Measurements from ENCODE around the gene GAD1. TPM values are rescaled to one million over a fixed set of nuclear protein-coding genes. Genes with fewer than 3 reads are reported as not detected.

The GAD1 gene
- total RNA-seq, 1 donor from 2014 or later: not detected

DNA sequence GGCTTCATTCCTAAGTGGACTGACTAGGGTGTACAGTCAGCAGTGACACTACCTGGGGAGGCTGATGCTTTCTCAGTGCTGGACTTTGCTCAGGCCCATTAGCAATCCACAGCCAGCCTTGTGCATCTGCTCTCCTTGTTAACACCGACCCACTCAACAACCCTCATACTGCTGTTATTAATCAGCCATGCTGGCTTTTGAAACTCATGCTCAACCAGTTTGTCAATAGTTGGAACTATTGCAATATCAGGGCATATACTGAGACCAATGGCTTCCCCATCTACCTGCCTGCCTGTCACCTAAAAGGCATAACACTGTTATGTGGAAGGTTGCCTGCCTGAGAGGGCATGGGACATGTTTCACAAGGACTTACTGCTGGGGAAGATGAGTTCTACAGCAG is 39.4 kb downstream of the GAD1 start:
- TF ChIP-seq, protein P1, sequence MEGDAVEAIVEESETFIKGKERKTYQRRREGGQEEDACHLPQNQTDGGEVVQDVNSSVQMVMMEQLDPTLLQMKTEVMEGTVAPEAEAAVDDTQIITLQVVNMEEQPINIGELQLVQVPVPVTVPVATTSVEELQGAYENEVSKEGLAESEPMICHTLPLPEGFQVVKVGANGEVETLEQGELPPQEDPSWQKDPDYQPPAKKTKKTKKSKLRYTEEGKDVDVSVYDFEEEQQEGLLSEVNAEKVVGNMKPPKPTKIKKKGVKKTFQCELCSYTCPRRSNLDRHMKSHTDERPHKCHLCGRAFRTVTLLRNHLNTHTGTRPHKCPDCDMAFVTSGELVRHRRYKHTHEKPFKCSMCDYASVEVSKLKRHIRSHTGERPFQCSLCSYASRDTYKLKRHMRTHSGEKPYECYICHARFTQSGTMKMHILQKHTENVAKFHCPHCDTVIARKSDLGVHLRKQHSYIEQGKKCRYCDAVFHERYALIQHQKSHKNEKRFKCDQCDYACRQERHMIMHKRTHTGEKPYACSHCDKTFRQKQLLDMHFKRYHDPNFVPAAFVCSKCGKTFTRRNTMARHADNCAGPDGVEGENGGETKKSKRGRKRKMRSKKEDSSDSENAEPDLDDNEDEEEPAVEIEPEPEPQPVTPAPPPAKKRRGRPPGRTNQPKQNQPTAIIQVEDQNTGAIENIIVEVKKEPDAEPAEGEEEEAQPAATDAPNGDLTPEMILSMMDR (IDR thresholded peaks at IDR 0.05): no peak
- Mint-ChIP-seq H3K27me3 (ENCODE audit: low read depth) (peaks cover 13% of the 10 kb centered on the region), H3K36me3 (ENCODE audit: low read depth) (peaks cover 2% of the 10 kb centered on the region), H3K4me3 (ENCODE audit: unreplicated experiment) (no peak overlapping the region), H3K9me3 (ENCODE audit: low read depth) (peaks cover 3% of the 10 kb centered on the region), H3K27ac (ENCODE audit: unreplicated experiment) (no peak overlapping the region), H3K4me1 (ENCODE audit: low read depth) (no peaks in the 10 kb centered on the region)
- no peak for DNase-seq (ENCODE audit: low spot score)

DNA sequence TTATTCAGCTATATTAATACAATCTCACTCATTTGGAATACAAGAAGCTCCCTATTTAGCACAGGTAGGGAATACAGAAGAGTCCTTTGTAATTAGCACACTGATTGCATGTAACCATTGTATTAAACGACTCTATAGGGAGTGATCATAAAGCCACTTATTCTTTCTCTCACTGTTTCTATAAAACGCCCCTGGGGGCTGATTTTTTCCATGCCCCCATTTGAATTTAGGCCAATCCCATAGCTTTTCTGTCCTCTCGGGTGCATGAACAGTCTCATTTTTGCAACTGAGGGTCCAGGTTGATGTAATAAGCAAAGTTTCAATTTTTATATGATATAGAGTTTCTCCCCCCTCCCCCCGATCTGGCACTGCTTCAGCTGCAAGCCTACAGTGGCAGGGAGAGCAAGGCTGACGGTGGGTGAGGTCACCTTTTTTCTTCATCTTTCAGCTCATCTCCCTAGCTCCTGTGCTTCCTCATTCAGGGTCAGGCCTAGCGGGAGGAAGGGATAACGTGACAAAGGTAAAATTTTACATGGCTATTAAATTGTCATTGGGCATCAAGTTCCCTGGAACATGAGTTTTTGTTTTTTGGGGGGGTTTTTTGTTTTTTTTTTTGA is 45.7 kb downstream of the GAD1 start:
- no peak overlapping the region for H3K4me3 Mint-ChIP-seq (ENCODE audit: unreplicated experiment)
- TF ChIP-seq, protein P1 (IDR thresholded peaks at IDR 0.05): no peak
- no peak for DNase-seq (ENCODE audit: low spot score)
- peaks cover 14% of the 10 kb centered on the region for H3K27me3 Mint-ChIP-seq (ENCODE audit: low read depth)
- H3K4me1 Mint-ChIP-seq (ENCODE audit: low read depth): no peaks in the 10 kb centered on the region
- no peaks in the 10 kb centered on the region for H3K9me3 Mint-ChIP-seq (ENCODE audit: low read depth)
- H3K27ac Mint-ChIP-seq (ENCODE audit: unreplicated experiment): no peak overlapping the region
- no peaks in the 10 kb centered on the region for H3K36me3 Mint-ChIP-seq (ENCODE audit: low read depth)

DNA sequence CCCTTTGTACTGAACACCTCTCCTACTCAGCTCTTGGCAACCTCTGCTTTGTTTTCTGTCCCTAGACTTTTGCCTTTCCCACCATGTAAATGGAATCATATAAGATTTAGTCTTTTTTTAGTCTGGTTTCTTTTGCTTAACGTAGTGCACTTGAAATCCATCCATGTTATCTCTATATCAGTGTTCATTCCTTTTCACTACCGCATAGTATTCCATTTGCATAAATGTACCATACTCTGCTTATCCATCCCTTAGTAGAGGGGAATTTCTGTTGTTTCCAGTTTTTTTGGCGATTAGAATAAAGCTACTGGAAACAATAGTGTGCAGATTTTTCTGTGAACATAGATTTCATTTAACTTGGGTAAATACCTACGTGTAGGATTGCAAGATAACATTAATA is 46.4 kb downstream of the GAD1 start:
- no peaks in the 10 kb centered on the region for H3K36me3 Mint-ChIP-seq (ENCODE audit: low read depth)
- H3K4me3 Mint-ChIP-seq (ENCODE audit: unreplicated experiment): no peak overlapping the region
- no peaks in the 10 kb centered on the region for H3K9me3 Mint-ChIP-seq (ENCODE audit: low read depth)
- TF ChIP-seq, protein P1 (IDR thresholded peaks at IDR 0.05): no peak
- H3K27me3 Mint-ChIP-seq (ENCODE audit: low read depth): peaks cover 11% of the 10 kb centered on the region
- no peak overlapping the region for H3K27ac Mint-ChIP-seq (ENCODE audit: unreplicated experiment)
- no peak for DNase-seq (ENCODE audit: low spot score)
- H3K4me1 Mint-ChIP-seq (ENCODE audit: low read depth): no peaks in the 10 kb centered on the region

DNA sequence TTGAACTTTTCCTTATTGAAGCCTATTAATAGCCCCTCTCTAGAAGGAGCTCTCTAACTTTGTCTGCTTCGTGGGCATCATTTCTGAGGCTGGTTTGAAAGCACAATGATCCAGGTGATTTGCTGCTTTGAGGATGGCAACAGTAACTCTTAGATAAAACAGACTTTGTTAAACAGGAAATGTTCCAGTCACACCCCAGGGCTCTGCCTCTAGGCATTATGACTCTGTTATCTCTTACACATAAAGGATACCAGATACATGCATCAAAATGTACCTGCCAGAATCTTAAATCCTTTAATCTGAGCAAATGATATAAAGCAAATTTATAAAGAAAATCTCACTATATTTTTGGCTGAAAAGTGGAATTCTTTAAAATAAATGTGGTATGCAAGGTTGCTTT is 52.3 kb downstream of the GAD1 start:
- no peaks in the 10 kb centered on the region for H3K36me3 Mint-ChIP-seq (ENCODE audit: low read depth)
- H3K27ac Mint-ChIP-seq (ENCODE audit: unreplicated experiment): no peak overlapping the region
- no peak for DNase-seq (ENCODE audit: low spot score)
- H3K4me3 Mint-ChIP-seq (ENCODE audit: unreplicated experiment): no peak overlapping the region
- peaks cover 8% of the 10 kb centered on the region for H3K27me3 Mint-ChIP-seq (ENCODE audit: low read depth)
- H3K4me1 Mint-ChIP-seq (ENCODE audit: low read depth): peaks cover 8% of the 10 kb centered on the region
- no peaks in the 10 kb centered on the region for H3K9me3 Mint-ChIP-seq (ENCODE audit: low read depth)
- TF ChIP-seq, protein P1 (IDR thresholded peaks at IDR 0.05): no peak

DNA sequence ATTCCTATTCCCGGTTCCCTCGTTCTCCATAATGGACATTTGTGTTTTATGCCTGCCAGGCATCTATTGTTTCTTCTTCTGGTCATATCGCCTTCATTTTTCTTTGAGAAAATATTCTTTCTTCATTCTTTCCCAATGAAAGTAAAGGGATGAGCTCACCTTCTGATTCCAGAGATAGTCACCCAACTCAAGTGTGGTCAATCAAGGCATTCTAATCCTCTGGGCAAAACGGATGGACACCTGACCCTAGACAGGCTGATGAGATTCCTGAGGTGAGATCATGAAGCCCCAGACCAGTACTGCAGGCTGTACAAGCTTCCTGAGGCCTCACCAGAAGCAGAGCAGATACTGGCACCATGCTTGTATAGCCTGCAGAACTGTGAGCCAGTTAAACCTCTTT is 52.8 kb downstream of the GAD1 start:
- Mint-ChIP-seq H3K4me3 (ENCODE audit: unreplicated experiment) (no peak overlapping the region), H3K27ac (ENCODE audit: unreplicated experiment) (no peak overlapping the region), H3K4me1 (ENCODE audit: low read depth) (peaks cover 8% of the 10 kb centered on the region), H3K9me3 (ENCODE audit: low read depth) (no peaks in the 10 kb centered on the region), H3K36me3 (ENCODE audit: low read depth) (no peaks in the 10 kb centered on the region), H3K27me3 (ENCODE audit: low read depth) (peaks cover 8% of the 10 kb centered on the region)
- no peak for DNase-seq (ENCODE audit: low spot score)
- TF ChIP-seq, protein P1 (IDR thresholded peaks at IDR 0.05): no peak

All from chondrocyte (in vitro differentiated cells).